Prostate gland (tissue), 2 donors: ENCODE results near the gene LIN7B.

ENCODE experiments used
- CTCF ChIP-seq, 4 experiments: fragments of 200-600 bp in 2 of 4; fragments of 450-650 bp in 2 of 4; sonication (generic) in 2 of 4; IDR thresholded peaks; 1 replicate in 3 of 4; 2 replicates in 1 of 4; pipeline ENCODE4 v1.5.1; 2016 to 2019; ENCODE audit warnings: antibody characterized with exemption in 4 of 4, mild to moderate bottlenecking in 2 of 4, moderate library complexity in 2 of 4
- POLR2A ChIP-seq: fragments of 450-650 bp; IDR thresholded peaks from one replicate; pipeline ENCODE4 v1.6.1; 2016; ENCODE audit warnings: antibody characterized with exemption, mild to moderate bottlenecking

- TF ChIP-seq POLR2A (no peak), CTCF (IDR thresholded peaks at IDR 0.05) (no peak)
Measured at GRCh38 chr19:49116544-49116943, 2.4 kb downstream of the LIN7B start.
